HepG2 (cell line): Measurements from ENCODE around the gene VRK2. TPM values are rescaled to one million over a fixed set of nuclear protein-coding genes. Genes with fewer than 3 reads are reported as not detected.

Source experiments
- CCAR2 ChIP-seq: fragments of 200-400 bp; formaldehyde crosslinking; optimal IDR thresholded peaks from 2 replicates; pipeline ENCODE3; 2018; ENCODE audit warnings: low read depth, mild to moderate bottlenecking, low read length, moderate library complexity
- DNMT3B ChIP-seq: conservative IDR thresholded peaks from 2 replicates; pipeline ENCODE4 v1.6.1; 2016; ENCODE audit warnings: missing biosample characterization, control low read depth
- EP300 ChIP-seq, 3 experiments: sonication (generic) in 1 of 3; formaldehyde crosslinking in 1 of 3; IDR thresholded peaks; 2 replicates each; pipeline versions ENCODE4 v1.5.1 to v1.6.1; 2011 to 2020; ENCODE audit warnings: low read depth in 2 of 3, low read length in 2 of 3, borderline replicate concordance in 1 of 3, improper control_type of control experiment in 1 of 3, mild to moderate bottlenecking in 1 of 3, missing genetic modification reagents in 1 of 3, moderate library complexity in 1 of 3
- FLYWCH1 ChIP-seq: sonication (generic); formaldehyde crosslinking; IDR thresholded peaks from 2 replicates; pipeline ENCODE4 v1.8.1; 2023; ENCODE audit warnings: mild to moderate bottlenecking, missing genetic modification reagents
- MAF1 ChIP-seq: sonication (generic); formaldehyde crosslinking; IDR thresholded peaks from 2 replicates; pipeline ENCODE4 v1.5.0; 2020; ENCODE audit warnings: missing genetic modification reagents, borderline replicate concordance
- PLRG1 ChIP-seq: fragments of 450-650 bp; conservative IDR thresholded peaks from 2 replicates; pipeline ENCODE4 v1.6.1; 2016
- PTBP1 ChIP-seq: fragments of 200-400 bp; formaldehyde crosslinking; IDR thresholded peaks from 2 replicates; pipeline ENCODE4 v1.6.1; 2018; ENCODE audit warnings: low read length, low read depth; ENCODE audit not compliant: poor library complexity, severe bottlenecking
- RCOR2 ChIP-seq: IDR thresholded peaks from 2 replicates; pipeline ENCODE4 v1.6.1; 2016; ENCODE audit warnings: missing biosample characterization, missing genetic modification reagents
- RFX3 ChIP-seq: IDR thresholded peaks from 2 replicates; pipeline ENCODE4 v1.6.1; 2016; ENCODE audit warnings: missing biosample characterization, missing genetic modification reagents
- SALL2 ChIP-seq: sonication (generic); formaldehyde crosslinking; IDR thresholded peaks from 2 replicates; pipeline ENCODE4 v1.8.1; 2023; ENCODE audit warnings: mild to moderate bottlenecking, missing genetic modification reagents, inconsistent platforms
- THAP11 ChIP-seq: IDR thresholded peaks from 2 replicates; pipeline ENCODE4 v1.6.1; 2016; ENCODE audit warnings: missing biosample characterization, missing genetic modification reagents
- TRIM24 ChIP-seq: sonication (generic); formaldehyde crosslinking; IDR thresholded peaks from 2 replicates; pipeline ENCODE4 v1.8.0; 2022; ENCODE audit warnings: mild to moderate bottlenecking, missing genetic modification reagents
- ZC3H4 ChIP-seq: sonication (generic); formaldehyde crosslinking; IDR thresholded peaks from 2 replicates; pipeline ENCODE4 v1.4.0; 2020; ENCODE audit warnings: missing genetic modification reagents, borderline replicate concordance
- ZNF34 ChIP-seq: sonication (generic); formaldehyde crosslinking; IDR thresholded peaks from 2 replicates; pipeline ENCODE4 v1.4.0; 2020; ENCODE audit warnings: mild to moderate bottlenecking, missing genetic modification reagents, borderline replicate concordance
- ZNF720 ChIP-seq: sonication (generic); formaldehyde crosslinking; IDR thresholded peaks from 2 replicates; pipeline ENCODE4 v1.4.0; 2020; ENCODE audit warnings: missing genetic modification reagents
- ZNF777 ChIP-seq: sonication (generic); formaldehyde crosslinking; IDR thresholded peaks from 2 replicates; pipeline ENCODE4 v1.4.0; 2020; ENCODE audit warnings: missing genetic modification reagents
- ZSCAN25 ChIP-seq: sonication (generic); formaldehyde crosslinking; IDR thresholded peaks from 2 replicates; pipeline ENCODE4 v1.8.0; 2022; ENCODE audit warnings: mild to moderate bottlenecking, missing genetic modification reagents
- polyA plus RNA-seq, 8 experiments: library from polyadenylated mRNA; depleted of rRNA in 3 of 8; stranded (reverse) in 7 of 8; unstranded in 1 of 8; fragments of >200 nt; fragmentation: Illumina TruSeq in 4 of 8; extraction: Trizol in 4 of 8; gene quantifications; 2 replicates each; pipeline versions ENCODE4 v1.2.1 to v1.2.3, GENCODE V29; 2011 to 2016; ENCODE audit warnings: low read depth in 4 of 8, missing spikeins in 1 of 8, mixed read lengths in 1 of 8; ENCODE audit not compliant: insufficient read depth in 1 of 8
- total RNA-seq, 5 experiments: library from RNA; depleted of rRNA; stranded (reverse); fragments of >200 nt; fragmentation: Illumina TruSeq; extraction: Trizol; gene quantifications; 2 replicates each; pipeline ENCODE4 v1.2.3, GENCODE V29; 2016; ENCODE audit warnings: low read depth in 1 of 5
- TF ChIP-seq, protein P1 (sequence below), 2 experiments: sonication (generic) in 1 of 2; formaldehyde crosslinking in 1 of 2; IDR thresholded peaks; 2 replicates each; pipeline versions ENCODE4 v1.6.1 to v1.9.0; 2014 to 2022; ENCODE audit warnings: antibody characterized with exemption in 1 of 2, borderline replicate concordance in 1 of 2, inconsistent platforms in 1 of 2, low read depth in 1 of 2, missing genetic modification reagents in 1 of 2
- TF ChIP-seq, protein P2 (sequence below), 2 experiments: sonication (generic) in 1 of 2; formaldehyde crosslinking in 1 of 2; IDR thresholded peaks; 2 replicates each; pipeline versions ENCODE4 v1.4.0 to v1.6.1; 2016 to 2020; ENCODE audit warnings: borderline replicate concordance in 1 of 2, low read depth in 1 of 2, mild to moderate bottlenecking in 1 of 2, missing genetic modification reagents in 1 of 2

The VRK2 gene
- total and polyA plus RNA-seq, 2 of the 13 experiments (the other 11 are each of a cell fraction or from before 2014, with no cell fraction given), result 13.3 to 29.1 TPM

DNA sequence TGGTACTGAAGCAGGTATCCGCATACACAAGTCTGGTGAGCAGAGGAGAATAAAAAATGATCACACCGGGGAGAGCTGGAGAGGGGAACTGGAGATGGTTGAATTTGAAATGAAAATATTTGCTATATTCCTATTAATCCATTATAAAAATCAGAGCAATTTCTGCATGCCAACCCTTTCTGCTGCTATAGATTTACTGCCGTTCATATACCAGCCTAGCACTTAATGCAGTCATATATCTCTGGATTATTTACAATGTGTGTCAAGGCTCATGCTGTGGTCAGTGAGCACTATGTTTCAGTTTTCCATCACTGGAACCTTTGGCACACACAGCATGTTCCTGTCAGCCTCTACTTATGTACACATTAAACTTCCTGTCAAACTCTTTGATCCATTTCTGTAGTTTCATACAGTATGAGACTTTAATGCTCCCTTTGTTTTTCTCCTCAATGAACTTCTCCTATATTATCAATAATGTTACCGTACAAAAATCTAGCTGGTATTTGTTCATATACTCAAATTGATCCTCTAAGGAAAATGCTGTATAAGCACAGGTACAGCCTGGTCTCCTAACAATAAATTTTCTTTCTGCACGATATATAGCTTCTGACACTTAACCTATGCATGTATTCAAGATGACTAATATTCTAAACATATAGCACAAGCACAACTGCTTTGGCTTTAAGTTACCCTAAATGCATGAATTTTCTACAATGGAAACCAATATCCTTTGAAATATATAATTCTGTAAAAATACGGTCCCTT lies 157.8 kb downstream of the VRK2 start (continued):
- TF ChIP-seq ZNF777 (CRISPR knock-in tag) (no peak), ZC3H4 (CRISPR knock-in tag) (no peak), ZNF34 (CRISPR knock-in tag) (no peak), RCOR2 (CRISPR knock-in tag) (peak; percentile 82), ZNF720 (CRISPR knock-in tag) (no peak), TRIM24 (no peak), RFX3 (CRISPR knock-in tag) (no peak), FLYWCH1 (CRISPR knock-in tag) (no peak), PTBP1 (no peak), CCAR2 (no peak), ZSCAN25 (CRISPR knock-in tag) (no peak), DNMT3B (CRISPR knock-in tag) (no peak), PLRG1 (no peak), EP300 (IDR thresholded peaks at IDR 0.05; ENCODE audit: low read depth in 2 of 2, low read length in 2 of 2) (peak in 1 of 2 experiments; percentile 85; a peak in 2 of 4 replicates), EP300 (CRISPR knock-in tag; IDR thresholded peaks at IDR 0.05; ENCODE audit: borderline replicate concordance) (no peak), MAF1 (CRISPR knock-in tag) (no peak), THAP11 (CRISPR knock-in tag) (peak; percentile 54; the same call in 1 of the 2 replicates), SALL2 (0 out of 2 replicates have a peak, but pooled peaks have one; percentile 55)
- TF ChIP-seq, protein P1, sequence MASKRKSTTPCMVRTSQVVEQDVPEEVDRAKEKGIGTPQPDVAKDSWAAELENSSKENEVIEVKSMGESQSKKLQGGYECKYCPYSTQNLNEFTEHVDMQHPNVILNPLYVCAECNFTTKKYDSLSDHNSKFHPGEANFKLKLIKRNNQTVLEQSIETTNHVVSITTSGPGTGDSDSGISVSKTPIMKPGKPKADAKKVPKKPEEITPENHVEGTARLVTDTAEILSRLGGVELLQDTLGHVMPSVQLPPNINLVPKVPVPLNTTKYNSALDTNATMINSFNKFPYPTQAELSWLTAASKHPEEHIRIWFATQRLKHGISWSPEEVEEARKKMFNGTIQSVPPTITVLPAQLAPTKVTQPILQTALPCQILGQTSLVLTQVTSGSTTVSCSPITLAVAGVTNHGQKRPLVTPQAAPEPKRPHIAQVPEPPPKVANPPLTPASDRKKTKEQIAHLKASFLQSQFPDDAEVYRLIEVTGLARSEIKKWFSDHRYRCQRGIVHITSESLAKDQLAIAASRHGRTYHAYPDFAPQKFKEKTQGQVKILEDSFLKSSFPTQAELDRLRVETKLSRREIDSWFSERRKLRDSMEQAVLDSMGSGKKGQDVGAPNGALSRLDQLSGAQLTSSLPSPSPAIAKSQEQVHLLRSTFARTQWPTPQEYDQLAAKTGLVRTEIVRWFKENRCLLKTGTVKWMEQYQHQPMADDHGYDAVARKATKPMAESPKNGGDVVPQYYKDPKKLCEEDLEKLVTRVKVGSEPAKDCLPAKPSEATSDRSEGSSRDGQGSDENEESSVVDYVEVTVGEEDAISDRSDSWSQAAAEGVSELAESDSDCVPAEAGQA (IDR thresholded peaks at IDR 0.05; ENCODE audit: low read depth), result no peak
- TF ChIP-seq, protein P1 (CRISPR knock-in tag; IDR thresholded peaks at IDR 0.05; ENCODE audit: borderline replicate concordance), result no peak; the same call in 1 of the 2 replicates
- TF ChIP-seq, protein P2, sequence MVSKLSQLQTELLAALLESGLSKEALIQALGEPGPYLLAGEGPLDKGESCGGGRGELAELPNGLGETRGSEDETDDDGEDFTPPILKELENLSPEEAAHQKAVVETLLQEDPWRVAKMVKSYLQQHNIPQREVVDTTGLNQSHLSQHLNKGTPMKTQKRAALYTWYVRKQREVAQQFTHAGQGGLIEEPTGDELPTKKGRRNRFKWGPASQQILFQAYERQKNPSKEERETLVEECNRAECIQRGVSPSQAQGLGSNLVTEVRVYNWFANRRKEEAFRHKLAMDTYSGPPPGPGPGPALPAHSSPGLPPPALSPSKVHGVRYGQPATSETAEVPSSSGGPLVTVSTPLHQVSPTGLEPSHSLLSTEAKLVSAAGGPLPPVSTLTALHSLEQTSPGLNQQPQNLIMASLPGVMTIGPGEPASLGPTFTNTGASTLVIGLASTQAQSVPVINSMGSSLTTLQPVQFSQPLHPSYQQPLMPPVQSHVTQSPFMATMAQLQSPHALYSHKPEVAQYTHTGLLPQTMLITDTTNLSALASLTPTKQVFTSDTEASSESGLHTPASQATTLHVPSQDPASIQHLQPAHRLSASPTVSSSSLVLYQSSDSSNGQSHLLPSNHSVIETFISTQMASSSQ (IDR thresholded peaks at IDR 0.05; ENCODE audit: low read depth), result peak; percentile 42; the same call in 1 of the 2 replicates
- TF ChIP-seq, protein P2 (CRISPR knock-in tag; IDR thresholded peaks at IDR 0.05; ENCODE audit: borderline replicate concordance), result no peak
